ENCODE results near the gene ZNF831. TPM values are rescaled to one million over a fixed set of nuclear protein-coding genes. Genes with fewer than 3 reads are reported as not detected.

ZNF831 gene
- total RNA-seq, 1 donor from 2014 or later, result not detected

DNA sequence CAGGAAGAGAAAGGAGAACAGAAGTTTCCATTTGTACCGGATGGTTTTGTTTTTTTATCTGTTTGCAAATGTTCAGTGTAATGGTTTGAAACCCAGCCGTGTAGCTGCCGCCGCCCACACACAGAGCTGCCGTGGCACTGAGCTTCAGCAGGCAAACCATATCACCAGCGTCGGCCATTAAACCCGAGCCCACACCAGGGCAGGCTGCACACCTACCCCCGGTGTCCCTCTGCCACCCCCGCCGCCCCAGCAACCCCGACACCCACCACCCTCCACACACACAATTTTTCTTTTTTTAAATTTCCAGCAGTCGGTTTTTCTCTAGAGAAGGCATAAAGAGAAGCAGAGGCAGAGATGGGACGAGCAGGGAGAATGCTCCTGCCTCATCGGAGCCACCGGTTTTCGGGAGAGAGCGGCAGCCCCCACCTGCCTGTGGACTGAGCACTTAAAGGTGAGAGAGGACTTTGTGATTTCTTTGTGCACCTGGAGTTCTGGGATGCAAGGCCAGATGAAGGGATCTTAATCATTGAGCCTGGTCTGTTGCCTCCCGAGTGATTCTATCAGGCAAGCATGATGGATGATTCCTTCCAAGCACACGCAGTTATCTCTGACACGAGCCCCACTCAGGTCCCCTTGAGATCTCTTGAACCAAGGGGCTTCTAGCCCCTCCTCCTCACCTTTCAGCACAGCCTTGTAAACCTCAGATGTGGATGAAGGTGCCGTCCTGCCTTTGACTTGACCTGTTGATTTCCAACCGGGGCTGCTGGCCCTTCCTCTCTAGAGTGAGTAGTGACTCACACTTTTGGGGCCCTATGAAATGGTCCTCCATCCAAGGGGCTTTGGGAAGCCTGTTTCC lies 17.5 kb upstream of the ZNF831 start:
- DNase-seq (ENCODE audit: low read depth, low spot score), result no peak
- Mint-ChIP-seq H3K27me3 (ENCODE audit: low read depth) (no peaks in the 10 kb centered on the region), H3K9me3 (no peaks in the 10 kb centered on the region), H3K27ac (ENCODE audit: unreplicated experiment) (no peak overlapping the region), H3K36me3 (ENCODE audit: low read depth) (no peaks in the 10 kb centered on the region), H3K4me3 (no peak overlapping the region), H3K4me1 (peaks cover 5% of the 10 kb centered on the region)
- TF ChIP-seq, protein P1, sequence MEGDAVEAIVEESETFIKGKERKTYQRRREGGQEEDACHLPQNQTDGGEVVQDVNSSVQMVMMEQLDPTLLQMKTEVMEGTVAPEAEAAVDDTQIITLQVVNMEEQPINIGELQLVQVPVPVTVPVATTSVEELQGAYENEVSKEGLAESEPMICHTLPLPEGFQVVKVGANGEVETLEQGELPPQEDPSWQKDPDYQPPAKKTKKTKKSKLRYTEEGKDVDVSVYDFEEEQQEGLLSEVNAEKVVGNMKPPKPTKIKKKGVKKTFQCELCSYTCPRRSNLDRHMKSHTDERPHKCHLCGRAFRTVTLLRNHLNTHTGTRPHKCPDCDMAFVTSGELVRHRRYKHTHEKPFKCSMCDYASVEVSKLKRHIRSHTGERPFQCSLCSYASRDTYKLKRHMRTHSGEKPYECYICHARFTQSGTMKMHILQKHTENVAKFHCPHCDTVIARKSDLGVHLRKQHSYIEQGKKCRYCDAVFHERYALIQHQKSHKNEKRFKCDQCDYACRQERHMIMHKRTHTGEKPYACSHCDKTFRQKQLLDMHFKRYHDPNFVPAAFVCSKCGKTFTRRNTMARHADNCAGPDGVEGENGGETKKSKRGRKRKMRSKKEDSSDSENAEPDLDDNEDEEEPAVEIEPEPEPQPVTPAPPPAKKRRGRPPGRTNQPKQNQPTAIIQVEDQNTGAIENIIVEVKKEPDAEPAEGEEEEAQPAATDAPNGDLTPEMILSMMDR (conservative IDR thresholded peaks at IDR 0.05), result no peak

DNA sequence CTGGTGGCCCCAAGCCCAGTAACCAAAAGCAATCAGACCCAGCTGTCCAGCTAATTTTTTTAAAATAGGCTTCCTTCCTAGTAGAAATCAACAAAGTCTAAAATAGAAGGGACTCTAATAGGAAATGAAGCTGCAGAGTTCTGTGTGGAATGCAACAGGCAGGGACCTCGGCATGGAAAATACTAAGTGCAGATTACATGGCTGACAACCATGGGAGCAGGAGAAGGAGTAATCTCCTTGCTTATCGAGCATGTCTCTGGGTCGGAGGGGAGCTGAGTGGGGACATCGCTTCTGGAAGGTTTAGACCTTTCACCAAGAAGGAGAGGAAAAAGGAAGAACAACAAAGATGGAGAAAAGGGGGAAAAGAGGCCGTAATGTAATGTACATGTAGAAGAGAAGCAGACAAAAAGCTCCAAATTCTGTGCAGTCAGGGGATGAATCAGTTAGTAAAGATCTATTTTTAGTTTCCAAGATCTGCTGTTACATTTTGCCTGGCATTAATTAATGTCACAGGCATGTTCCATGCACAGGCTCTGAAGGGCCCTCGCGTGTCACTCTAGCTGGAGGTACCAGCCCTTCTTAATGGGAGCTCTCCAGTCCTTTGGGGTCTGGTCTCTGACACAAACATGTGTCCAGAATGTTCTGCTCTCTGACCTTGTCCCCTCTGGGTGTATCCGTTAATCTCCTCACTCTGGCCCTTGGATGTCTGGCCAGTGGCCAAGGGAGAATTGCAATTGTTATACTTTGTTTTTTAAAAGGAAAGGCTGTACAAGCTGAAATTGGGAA lies 16.6 kb upstream of the ZNF831 start:
- TF ChIP-seq, protein P1 (conservative IDR thresholded peaks at IDR 0.05), result no peak
- no peak overlapping the region for H3K27ac Mint-ChIP-seq (ENCODE audit: unreplicated experiment)
- peaks cover 5% of the 10 kb centered on the region for H3K4me1 Mint-ChIP-seq
- DNase-seq (ENCODE audit: low read depth, low spot score), result no peak
- peaks cover under 1% of the 10 kb centered on the region for H3K27me3 Mint-ChIP-seq (ENCODE audit: low read depth)
- no peaks in the 10 kb centered on the region for H3K36me3 Mint-ChIP-seq (ENCODE audit: low read depth)
- H3K4me3 Mint-ChIP-seq, result no peak overlapping the region
- H3K9me3 Mint-ChIP-seq, result peaks cover 1% of the 10 kb centered on the region

DNA sequence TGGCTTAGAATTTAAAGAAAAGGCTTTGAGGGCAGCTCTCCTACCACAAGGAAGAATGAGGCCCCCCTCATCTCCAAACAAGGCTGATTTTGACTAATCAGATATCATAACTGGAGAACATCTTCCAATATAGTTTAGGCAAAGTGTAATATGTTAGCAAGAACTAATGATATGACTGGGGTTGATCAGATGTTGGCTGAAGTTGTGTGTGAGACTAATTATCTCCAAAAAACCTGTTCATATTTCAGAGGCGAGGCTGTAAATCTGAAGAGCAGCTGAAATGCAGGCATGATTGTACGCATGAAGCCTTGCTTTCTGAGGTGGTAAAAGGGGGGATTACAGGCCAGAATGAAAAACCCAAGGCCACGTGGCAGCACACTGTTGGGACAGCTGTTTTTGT lies 16.0 kb upstream of the ZNF831 start:
- TF ChIP-seq, protein P1 (conservative IDR thresholded peaks at IDR 0.05), result no peak
- Mint-ChIP-seq H3K4me3 (no peak overlapping the region), H3K27ac (ENCODE audit: unreplicated experiment) (no peak overlapping the region), H3K36me3 (ENCODE audit: low read depth) (no peaks in the 10 kb centered on the region), H3K27me3 (ENCODE audit: low read depth) (peaks cover 3% of the 10 kb centered on the region), H3K4me1 (peaks cover 5% of the 10 kb centered on the region), H3K9me3 (peaks cover 3% of the 10 kb centered on the region)
- DNase-seq (ENCODE audit: low read depth, low spot score), result no peak

DNA sequence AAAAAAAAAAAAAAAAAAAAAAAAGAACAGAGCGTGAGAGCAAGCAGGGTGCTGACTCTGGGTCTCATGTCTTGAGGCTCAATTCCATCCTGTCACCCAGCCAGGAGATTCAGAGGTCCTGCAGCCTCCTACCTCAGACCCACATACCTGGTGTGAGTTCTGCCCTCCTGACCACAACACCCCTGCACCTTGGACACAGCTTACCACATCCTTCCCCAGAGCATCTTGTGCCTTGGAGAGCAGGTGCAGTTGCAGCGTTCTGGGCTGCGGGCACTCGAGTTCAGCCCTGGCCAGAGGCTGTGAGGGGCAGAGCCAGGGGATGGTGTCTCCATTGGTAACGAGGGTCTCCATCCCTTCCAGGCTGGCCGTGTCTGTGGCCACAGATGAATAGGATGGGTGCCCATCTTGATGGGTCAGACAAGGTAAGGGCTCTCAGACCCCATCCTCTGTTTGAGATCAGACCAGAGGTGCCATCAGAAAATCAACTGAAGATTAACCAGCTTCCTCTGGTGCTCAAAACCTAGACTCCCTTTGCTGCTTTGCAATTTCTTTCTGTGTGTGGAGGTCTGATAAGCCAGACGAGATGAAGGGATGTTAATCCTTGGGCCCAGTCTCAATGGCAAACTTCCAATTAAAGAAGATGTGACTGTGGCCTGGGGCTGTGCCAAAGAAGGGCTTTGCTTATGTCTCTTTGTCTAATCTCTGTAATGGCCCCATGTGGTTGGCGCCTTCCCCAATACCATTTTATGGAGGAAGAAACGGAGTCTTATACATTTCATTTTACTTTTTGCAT lies 14.7 kb upstream of the ZNF831 start:
- no peaks in the 10 kb centered on the region for H3K36me3 Mint-ChIP-seq (ENCODE audit: low read depth)
- no peak for DNase-seq (ENCODE audit: low read depth, low spot score)
- peaks cover 3% of the 10 kb centered on the region for H3K27me3 Mint-ChIP-seq (ENCODE audit: low read depth)
- TF ChIP-seq, protein P1 (conservative IDR thresholded peaks at IDR 0.05), result no peak
- H3K27ac Mint-ChIP-seq (ENCODE audit: unreplicated experiment), result no peak overlapping the region
- H3K4me1 Mint-ChIP-seq, result peaks cover 5% of the 10 kb centered on the region
- peaks cover 3% of the 10 kb centered on the region for H3K9me3 Mint-ChIP-seq
- no peak overlapping the region for H3K4me3 Mint-ChIP-seq
